ENCODE results near the gene TAGLN2. TPM values are rescaled to one million over a fixed set of nuclear protein-coding genes. Genes with fewer than 3 reads are reported as not detected.

TAGLN2 gene
- total RNA-seq, 1 experiment from 2014 or later: 66.9 TPM

DNA sequence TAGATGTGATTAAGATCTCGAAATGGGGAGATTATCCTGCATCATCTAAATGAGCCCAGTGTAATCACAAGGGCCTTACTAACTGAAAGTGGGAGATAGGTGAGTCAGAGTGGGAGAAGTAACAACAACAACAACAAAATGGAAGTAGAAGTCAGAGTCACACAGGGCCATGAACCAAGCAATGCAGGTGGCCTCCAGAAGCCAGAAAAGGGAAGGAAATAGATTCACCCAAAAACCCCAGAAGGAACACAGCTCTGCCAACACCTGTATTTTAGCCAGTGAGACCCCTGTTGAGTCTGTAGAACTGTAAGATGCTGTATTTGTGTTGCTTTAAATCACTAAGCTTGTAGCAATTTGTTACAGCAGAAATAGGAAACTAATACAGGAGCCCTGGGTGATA lies 4.1 kb downstream of the TAGLN2 start:
- H3K36me3 Mint-ChIP-seq: peaks cover 4% of the 10 kb centered on the region
- H3K4me1 Mint-ChIP-seq: peaks cover 34% of the 10 kb centered on the region
- ATAC-seq: no peak
- ChIA-PET CTCF (interaction anchor here (0.9 to 5.9 kb wide), 4 partner anchors 25 to 122 kb away, joined by 3 to 64 read pairs (median 14); no protein-coding TSS in a partner anchor), POLR2A (no interaction called here)
- no peak overlapping the region; the same call in 1 of the 2 replicates for H3K27ac Mint-ChIP-seq
- H3K4me3 Mint-ChIP-seq: no peak overlapping the region
- no peaks in the 10 kb centered on the region for H3K9me3 Mint-ChIP-seq
- DNase-seq (ENCODE audit: low spot score): no peak
- H3K27me3 Mint-ChIP-seq (ENCODE audit: low read depth): peaks cover 18% of the 10 kb centered on the region
- TF ChIP-seq CREB1 (CRISPR knock-in tag; IDR thresholded peaks at IDR 0.05): no peak
- TF ChIP-seq, protein P1, sequence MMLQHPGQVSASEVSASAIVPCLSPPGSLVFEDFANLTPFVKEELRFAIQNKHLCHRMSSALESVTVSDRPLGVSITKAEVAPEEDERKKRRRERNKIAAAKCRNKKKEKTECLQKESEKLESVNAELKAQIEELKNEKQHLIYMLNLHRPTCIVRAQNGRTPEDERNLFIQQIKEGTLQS (CRISPR knock-in tag; conservative IDR thresholded peaks at IDR 0.05): no peak
- no peak for TF ChIP-seq ZNF219 (CRISPR knock-in tag; IDR thresholded peaks at IDR 0.05; ENCODE audit: borderline replicate concordance)
- TF ChIP-seq, protein P2, sequence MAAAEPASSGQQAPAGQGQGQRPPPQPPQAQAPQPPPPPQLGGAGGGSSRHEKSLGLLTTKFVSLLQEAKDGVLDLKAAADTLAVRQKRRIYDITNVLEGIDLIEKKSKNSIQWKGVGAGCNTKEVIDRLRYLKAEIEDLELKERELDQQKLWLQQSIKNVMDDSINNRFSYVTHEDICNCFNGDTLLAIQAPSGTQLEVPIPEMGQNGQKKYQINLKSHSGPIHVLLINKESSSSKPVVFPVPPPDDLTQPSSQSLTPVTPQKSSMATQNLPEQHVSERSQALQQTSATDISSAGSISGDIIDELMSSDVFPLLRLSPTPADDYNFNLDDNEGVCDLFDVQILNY (CRISPR knock-in tag; IDR thresholded peaks at IDR 0.05): no peak
- TF ChIP-seq MYBL2 (CRISPR knock-in tag; IDR thresholded peaks at IDR 0.05): no peak
- no peak for TF ChIP-seq NR3C1 (CRISPR knock-in tag; conservative IDR thresholded peaks at IDR 0.05; ENCODE audit: low read depth)
- TF ChIP-seq, protein P3, sequence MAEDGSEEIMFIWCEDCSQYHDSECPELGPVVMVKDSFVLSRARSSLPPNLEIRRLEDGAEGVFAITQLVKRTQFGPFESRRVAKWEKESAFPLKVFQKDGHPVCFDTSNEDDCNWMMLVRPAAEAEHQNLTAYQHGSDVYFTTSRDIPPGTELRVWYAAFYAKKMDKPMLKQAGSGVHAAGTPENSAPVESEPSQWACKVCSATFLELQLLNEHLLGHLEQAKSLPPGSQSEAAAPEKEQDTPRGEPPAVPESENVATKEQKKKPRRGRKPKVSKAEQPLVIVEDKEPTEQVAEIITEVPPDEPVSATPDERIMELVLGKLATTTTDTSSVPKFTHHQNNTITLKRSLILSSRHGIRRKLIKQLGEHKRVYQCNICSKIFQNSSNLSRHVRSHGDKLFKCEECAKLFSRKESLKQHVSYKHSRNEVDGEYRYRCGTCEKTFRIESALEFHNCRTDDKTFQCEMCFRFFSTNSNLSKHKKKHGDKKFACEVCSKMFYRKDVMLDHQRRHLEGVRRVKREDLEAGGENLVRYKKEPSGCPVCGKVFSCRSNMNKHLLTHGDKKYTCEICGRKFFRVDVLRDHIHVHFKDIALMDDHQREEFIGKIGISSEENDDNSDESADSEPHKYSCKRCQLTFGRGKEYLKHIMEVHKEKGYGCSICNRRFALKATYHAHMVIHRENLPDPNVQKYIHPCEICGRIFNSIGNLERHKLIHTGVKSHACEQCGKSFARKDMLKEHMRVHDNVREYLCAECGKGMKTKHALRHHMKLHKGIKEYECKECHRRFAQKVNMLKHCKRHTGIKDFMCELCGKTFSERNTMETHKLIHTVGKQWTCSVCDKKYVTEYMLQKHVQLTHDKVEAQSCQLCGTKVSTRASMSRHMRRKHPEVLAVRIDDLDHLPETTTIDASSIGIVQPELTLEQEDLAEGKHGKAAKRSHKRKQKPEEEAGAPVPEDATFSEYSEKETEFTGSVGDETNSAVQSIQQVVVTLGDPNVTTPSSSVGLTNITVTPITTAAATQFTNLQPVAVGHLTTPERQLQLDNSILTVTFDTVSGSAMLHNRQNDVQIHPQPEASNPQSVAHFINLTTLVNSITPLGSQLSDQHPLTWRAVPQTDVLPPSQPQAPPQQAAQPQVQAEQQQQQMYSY (CRISPR knock-in tag; IDR thresholded peaks at IDR 0.05): no peak
- TF ChIP-seq GABPB1 (CRISPR knock-in tag; IDR thresholded peaks at IDR 0.05): no peak

DNA sequence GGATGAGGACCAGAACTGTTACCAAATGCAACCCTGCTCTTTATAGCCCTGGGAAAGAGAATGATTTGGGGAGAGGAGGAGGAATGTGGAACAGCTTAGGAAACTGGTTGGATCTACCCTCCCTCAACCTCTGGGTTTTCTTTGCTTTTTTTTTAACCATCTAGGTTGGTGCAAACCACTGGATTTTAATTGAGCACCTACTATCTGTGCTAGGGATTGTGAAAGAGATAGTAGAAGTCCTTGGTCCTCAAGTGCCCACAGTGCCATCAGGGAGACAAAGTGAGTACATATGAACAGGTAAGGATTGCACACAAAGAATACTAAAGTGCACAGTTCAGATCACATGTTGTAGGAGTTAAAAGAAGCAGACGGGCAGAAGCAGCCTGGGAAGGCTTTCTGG lies 4.7 kb downstream of the TAGLN2 start:
- CTCF ChIA-PET: interaction anchor here (1.2 to 5.9 kb wide), 3 partner anchors 28 to 122 kb away, joined by 3 to 64 read pairs (median 12); no protein-coding TSS in a partner anchor
- ATAC-seq (no peak), DNase-seq (ENCODE audit: low spot score) (no peak)
- no peak overlapping the region for H3K4me3 Mint-ChIP-seq
- TF ChIP-seq TCF7 (CRISPR knock-in tag; IDR thresholded peaks at IDR 0.05; ENCODE audit: low read depth) (no peak), GABPB1 (CRISPR knock-in tag; IDR thresholded peaks at IDR 0.05) (no peak), NFATC4 (CRISPR knock-in tag; IDR thresholded peaks at IDR 0.05) (no peak), CREB1 (CRISPR knock-in tag; IDR thresholded peaks at IDR 0.05) (no peak), NR1H2 (CRISPR knock-in tag; IDR thresholded peaks at IDR 0.05) (no peak), ZNF423 (CRISPR knock-in tag; IDR thresholded peaks at IDR 0.05) (no peak), ZNF396 (CRISPR knock-in tag; IDR thresholded peaks at IDR 0.05; ENCODE audit: borderline replicate concordance) (no peak), ZNF219 (CRISPR knock-in tag; IDR thresholded peaks at IDR 0.05; ENCODE audit: borderline replicate concordance) (no peak), FOXJ3 (CRISPR knock-in tag; IDR thresholded peaks at IDR 0.05; ENCODE audit: borderline replicate concordance) (no peak), GRHL2 (CRISPR knock-in tag; IDR thresholded peaks at IDR 0.05; ENCODE audit: insufficient replicate concordance, severe bottlenecking) (no peak), OVOL2 (CRISPR knock-in tag; IDR thresholded peaks at IDR 0.05; ENCODE audit: borderline replicate concordance) (no peak), JUN (CRISPR knock-in tag; IDR thresholded peaks at IDR 0.05) (no peak), SMAD4 (CRISPR knock-in tag; IDR thresholded peaks at IDR 0.05) (no peak), CTCF (IDR thresholded peaks at IDR 0.05) (no peak), CREM (CRISPR knock-in tag; IDR thresholded peaks at IDR 0.05) (no peak)
- TF ChIP-seq, protein P4, sequence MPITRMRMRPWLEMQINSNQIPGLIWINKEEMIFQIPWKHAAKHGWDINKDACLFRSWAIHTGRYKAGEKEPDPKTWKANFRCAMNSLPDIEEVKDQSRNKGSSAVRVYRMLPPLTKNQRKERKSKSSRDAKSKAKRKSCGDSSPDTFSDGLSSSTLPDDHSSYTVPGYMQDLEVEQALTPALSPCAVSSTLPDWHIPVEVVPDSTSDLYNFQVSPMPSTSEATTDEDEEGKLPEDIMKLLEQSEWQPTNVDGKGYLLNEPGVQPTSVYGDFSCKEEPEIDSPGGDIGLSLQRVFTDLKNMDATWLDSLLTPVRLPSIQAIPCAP (CRISPR knock-in tag; IDR thresholded peaks at IDR 0.05): no peak
- TF ChIP-seq, protein P5, sequence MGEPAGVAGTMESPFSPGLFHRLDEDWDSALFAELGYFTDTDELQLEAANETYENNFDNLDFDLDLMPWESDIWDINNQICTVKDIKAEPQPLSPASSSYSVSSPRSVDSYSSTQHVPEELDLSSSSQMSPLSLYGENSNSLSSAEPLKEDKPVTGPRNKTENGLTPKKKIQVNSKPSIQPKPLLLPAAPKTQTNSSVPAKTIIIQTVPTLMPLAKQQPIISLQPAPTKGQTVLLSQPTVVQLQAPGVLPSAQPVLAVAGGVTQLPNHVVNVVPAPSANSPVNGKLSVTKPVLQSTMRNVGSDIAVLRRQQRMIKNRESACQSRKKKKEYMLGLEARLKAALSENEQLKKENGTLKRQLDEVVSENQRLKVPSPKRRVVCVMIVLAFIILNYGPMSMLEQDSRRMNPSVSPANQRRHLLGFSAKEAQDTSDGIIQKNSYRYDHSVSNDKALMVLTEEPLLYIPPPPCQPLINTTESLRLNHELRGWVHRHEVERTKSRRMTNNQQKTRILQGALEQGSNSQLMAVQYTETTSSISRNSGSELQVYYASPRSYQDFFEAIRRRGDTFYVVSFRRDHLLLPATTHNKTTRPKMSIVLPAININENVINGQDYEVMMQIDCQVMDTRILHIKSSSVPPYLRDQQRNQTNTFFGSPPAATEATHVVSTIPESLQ (CRISPR knock-in tag; IDR thresholded peaks at IDR 0.05): no peak
- TF ChIP-seq, protein P6, sequence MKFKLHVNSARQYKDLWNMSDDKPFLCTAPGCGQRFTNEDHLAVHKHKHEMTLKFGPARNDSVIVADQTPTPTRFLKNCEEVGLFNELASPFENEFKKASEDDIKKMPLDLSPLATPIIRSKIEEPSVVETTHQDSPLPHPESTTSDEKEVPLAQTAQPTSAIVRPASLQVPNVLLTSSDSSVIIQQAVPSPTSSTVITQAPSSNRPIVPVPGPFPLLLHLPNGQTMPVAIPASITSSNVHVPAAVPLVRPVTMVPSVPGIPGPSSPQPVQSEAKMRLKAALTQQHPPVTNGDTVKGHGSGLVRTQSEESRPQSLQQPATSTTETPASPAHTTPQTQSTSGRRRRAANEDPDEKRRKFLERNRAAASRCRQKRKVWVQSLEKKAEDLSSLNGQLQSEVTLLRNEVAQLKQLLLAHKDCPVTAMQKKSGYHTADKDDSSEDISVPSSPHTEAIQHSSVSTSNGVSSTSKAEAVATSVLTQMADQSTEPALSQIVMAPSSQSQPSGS (CRISPR knock-in tag; IDR thresholded peaks at IDR 0.05; ENCODE audit: borderline replicate concordance, low read depth): no peak
- TF ChIP-seq, protein P7, sequence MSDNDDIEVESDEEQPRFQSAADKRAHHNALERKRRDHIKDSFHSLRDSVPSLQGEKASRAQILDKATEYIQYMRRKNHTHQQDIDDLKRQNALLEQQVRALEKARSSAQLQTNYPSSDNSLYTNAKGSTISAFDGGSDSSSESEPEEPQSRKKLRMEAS (CRISPR knock-in tag; IDR thresholded peaks at IDR 0.05): no peak
- H3K36me3 Mint-ChIP-seq: peaks cover 4% of the 10 kb centered on the region
- H3K4me1 Mint-ChIP-seq: peaks cover 35% of the 10 kb centered on the region
- H3K9me3 Mint-ChIP-seq: no peaks in the 10 kb centered on the region
- no peak overlapping the region for H3K27ac Mint-ChIP-seq
- POLR2A ChIA-PET: no interaction called here
- H3K27me3 Mint-ChIP-seq (ENCODE audit: low read depth): peaks cover 18% of the 10 kb centered on the region
